Tibial nerve (tissue), 4 donors: Measurements from ENCODE around the gene SPRN.

Experiments used
- EP300 ChIP-seq, 2 donors: sonication (generic); formaldehyde crosslinking; IDR thresholded peaks; one replicate each; pipeline ENCODE4 v1.6.1; 2017; ENCODE audit warnings: antibody characterized with exemption in 2 of 2, mild to moderate bottlenecking in 1 of 2
- POLR2A ChIP-seq, 2 donors: fragments of 450-650 bp; IDR thresholded peaks; one replicate each; pipeline ENCODE4 v1.6.1; 2017; ENCODE audit warnings: antibody characterized with exemption in 2 of 2, mild to moderate bottlenecking in 2 of 2, moderate library complexity in 2 of 2
- TF ChIP-seq, protein P1 (sequence below), 5 experiments: fragments of 200-600 bp in 3 of 5; fragments of 450-650 bp in 2 of 5; sonication (generic) in 3 of 5; IDR thresholded peaks; one replicate each; pipeline ENCODE4 v1.5.1; 2016 to 2019; ENCODE audit warnings: antibody characterized with exemption in 5 of 5, mild to moderate bottlenecking in 3 of 5, moderate library complexity in 2 of 5

DNA sequence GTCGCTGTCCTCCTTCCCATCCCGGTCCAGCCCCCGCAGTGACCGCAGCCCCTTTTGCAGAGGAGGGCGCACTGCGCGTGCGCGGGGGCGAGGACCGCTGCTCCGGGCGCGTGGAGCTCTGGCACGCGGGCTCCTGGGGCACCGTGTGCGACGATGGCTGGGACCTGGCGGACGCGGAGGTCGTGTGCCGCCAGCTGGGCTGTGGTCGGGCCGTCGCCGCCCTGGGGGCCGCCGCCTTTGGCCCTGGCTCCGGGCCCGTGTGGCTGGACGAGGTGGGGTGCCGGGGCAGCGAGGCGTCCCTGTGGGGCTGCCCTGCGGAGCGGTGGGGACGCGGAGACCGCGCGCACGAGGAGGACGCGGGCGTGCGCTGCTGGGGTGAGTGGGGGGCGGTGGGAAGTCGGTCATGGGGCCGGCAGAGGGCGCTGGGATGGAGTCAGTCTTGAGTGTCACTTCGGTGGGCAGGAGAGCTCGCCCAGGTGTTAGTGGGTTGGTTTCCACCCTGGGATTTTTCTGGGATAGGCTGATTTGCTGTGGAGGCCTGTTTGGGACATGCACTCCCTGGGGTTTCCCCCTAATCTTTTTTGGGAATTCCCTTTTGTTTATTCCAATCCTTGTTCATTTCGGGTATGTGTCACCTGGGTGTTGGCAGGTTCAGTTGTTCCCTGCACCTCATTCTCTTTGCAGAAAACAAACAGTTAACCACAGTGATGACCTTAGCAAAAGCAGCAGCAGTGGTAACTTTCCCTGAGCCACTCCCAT is 40.9 kb upstream of the SPRN start:
- TF ChIP-seq, protein P1, sequence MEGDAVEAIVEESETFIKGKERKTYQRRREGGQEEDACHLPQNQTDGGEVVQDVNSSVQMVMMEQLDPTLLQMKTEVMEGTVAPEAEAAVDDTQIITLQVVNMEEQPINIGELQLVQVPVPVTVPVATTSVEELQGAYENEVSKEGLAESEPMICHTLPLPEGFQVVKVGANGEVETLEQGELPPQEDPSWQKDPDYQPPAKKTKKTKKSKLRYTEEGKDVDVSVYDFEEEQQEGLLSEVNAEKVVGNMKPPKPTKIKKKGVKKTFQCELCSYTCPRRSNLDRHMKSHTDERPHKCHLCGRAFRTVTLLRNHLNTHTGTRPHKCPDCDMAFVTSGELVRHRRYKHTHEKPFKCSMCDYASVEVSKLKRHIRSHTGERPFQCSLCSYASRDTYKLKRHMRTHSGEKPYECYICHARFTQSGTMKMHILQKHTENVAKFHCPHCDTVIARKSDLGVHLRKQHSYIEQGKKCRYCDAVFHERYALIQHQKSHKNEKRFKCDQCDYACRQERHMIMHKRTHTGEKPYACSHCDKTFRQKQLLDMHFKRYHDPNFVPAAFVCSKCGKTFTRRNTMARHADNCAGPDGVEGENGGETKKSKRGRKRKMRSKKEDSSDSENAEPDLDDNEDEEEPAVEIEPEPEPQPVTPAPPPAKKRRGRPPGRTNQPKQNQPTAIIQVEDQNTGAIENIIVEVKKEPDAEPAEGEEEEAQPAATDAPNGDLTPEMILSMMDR (IDR thresholded peaks at IDR 0.05), result no peak
- TF ChIP-seq EP300 (IDR thresholded peaks at IDR 0.05) (no peak), POLR2A (IDR thresholded peaks at IDR 0.05) (no peak)
